Upper lobe of left lung (tissue), 6 donors: ENCODE measurements around the gene SETD5. TPM values are rescaled to one million over a fixed set of nuclear protein-coding genes. Genes with fewer than 3 reads are reported as not detected.

Experiments
- ATAC-seq, 2 donors: fragments of 200-7000 bp; cut with Tn5 transposase; one replicate each; pipeline ENCODE4 v1.9.1; 2022; ENCODE audit warnings: mild to moderate bottlenecking in 2 of 2, moderate library complexity in 2 of 2; ENCODE audit not compliant: low FRiP score in 2 of 2
- DNase-seq, 2 donors: peaks; one replicate each; pipeline ENCODE4 v3.0.0-alpha.2; 2019 to 2020
- H3K27ac ChIP-seq, 4 donors: fragments of 200-600 bp; sonication (generic); one replicate each; pipeline ENCODE4 v1.5.1; 2016 to 2019
- H3K27me3 ChIP-seq, 4 donors: fragments of 200-600 bp; sonication (generic); one replicate each; pipeline ENCODE4 v1.5.1; 2017 to 2019
- H3K36me3 ChIP-seq, 4 donors: fragments of 200-600 bp; sonication (generic); one replicate each; pipeline ENCODE4 v1.5.1; 2016 to 2019
- H3K4me1 ChIP-seq, 4 donors: fragments of 200-600 bp; sonication (generic); one replicate each; pipeline ENCODE4 v1.5.1; 2018 to 2019
- H3K4me3 ChIP-seq, 4 donors: fragments of 200-600 bp; sonication (generic); one replicate each; pipeline ENCODE4 v1.5.1; 2017 to 2019; ENCODE audit warnings: mild to moderate bottlenecking in 2 of 4, moderate library complexity in 1 of 4
- H3K9me3 ChIP-seq, 4 donors: fragments of 200-600 bp; sonication (generic); one replicate each; pipeline ENCODE4 v1.5.1; 2018 to 2019
- EP300 ChIP-seq, 4 donors: sonication (generic); formaldehyde crosslinking; IDR thresholded peaks; one replicate each; pipeline ENCODE4 v1.5.1; 2017; ENCODE audit warnings: antibody characterized with exemption in 4 of 4, control low read depth in 2 of 4
- POLR2A ChIP-seq, 4 donors: fragments of 450-650 bp; IDR thresholded peaks; one replicate each; pipeline ENCODE4 v1.5.1; 2016 to 2017; ENCODE audit warnings: antibody characterized with exemption in 4 of 4, mild to moderate bottlenecking in 2 of 4
- POLR2AphosphoS5 ChIP-seq, 2 donors: sonication (generic); formaldehyde crosslinking; IDR thresholded peaks; one replicate each; pipeline ENCODE4 v1.5.1; 2017; ENCODE audit warnings: antibody characterized with exemption in 2 of 2
- WGBS, 2 donors: methylation state at CpG; one replicate each; pipeline ENCODE4 v1.1.5; 2017 to 2018; 5-methylcytosine and 5-hydroxymethylcytosine counted together
- total RNA-seq, 6 donors: library from RNA; depleted of rRNA in 4 of 6; stranded (reverse); fragments of >200 nt in 4 of 6; gene quantifications; one replicate each; pipeline versions ENCODE4 v1.1.0 to v1.2.1, GENCODE V29; 2016 to 2021
- TF ChIP-seq, protein P1 (sequence below), 6 experiments: fragments of 450-650 bp in 4 of 6; fragments of 200-600 bp in 2 of 6; sonication (generic) in 2 of 6; IDR thresholded peaks; one replicate each; pipeline ENCODE4 v1.5.1; 2016 to 2019; ENCODE audit warnings: antibody characterized with exemption in 6 of 6
- donor health status: DM: no; HTN: no; CAD: no; lungs with moderate emphysema.
- donor health status: DM: no; HTN: yes; CAD: no; lungs with severe emphysema.

SETD5 gene
- total RNA-seq, 6 donors from 2014 or later: 75.1 to 213 (median 113) TPM

DNA sequence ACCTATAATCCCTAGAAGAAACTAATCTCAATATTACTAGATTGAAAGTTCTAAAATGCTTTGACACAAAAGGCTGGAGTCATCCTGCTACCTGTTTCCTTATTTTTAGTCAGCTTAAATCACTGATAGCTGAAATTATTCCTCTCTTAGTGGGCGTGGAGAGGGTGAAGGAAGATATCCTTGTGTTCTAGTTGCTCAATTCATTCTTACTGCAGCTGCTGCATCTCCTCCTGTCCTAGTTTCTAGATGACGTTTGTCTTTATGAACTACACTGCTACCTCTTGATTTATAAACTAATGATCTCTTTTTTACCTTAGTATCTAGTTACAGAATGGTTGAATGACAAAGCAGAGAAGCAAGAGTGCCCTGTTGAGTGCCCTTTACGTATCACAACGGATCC is 50.7 kb downstream of the SETD5 start:
- H3K4me3 ChIP-seq: no peak overlapping the region

DNA sequence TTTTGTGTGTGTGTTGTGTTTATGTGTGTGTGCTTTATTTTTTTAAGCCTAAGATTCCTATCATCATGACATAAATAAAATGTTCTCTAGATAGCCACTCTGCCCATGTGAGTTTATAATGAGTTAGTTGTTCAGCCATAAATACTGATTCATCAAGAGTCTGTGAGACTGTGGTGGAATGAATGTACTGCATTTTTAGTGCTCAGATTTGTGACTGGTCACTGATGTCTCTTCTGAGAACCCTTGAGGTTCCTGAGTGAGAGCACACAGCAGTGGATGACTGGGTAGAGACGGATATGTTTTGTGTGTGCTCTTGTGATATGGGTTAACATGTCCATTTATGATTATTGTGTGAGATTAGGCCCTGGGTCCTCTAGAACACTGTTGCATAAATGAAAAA is 51.2 kb downstream of the SETD5 start:
- ATAC-seq: no peak
- Histone ChIP-seq H3K27ac (no peak overlapping the region), H3K27me3 (no peaks in the 10 kb centered on the region), H3K4me3 (no peak overlapping the region), H3K36me3 (peaks cover 55 to 100% (median 71%) of the 10 kb centered on the region in 4 donors), H3K4me1 (peaks cover 0 to 5% (median 2%) of the 10 kb centered on the region in 4 donors), H3K9me3 (no peaks in the 10 kb centered on the region)
- DNase-seq: no peak
- TF ChIP-seq, protein P1, sequence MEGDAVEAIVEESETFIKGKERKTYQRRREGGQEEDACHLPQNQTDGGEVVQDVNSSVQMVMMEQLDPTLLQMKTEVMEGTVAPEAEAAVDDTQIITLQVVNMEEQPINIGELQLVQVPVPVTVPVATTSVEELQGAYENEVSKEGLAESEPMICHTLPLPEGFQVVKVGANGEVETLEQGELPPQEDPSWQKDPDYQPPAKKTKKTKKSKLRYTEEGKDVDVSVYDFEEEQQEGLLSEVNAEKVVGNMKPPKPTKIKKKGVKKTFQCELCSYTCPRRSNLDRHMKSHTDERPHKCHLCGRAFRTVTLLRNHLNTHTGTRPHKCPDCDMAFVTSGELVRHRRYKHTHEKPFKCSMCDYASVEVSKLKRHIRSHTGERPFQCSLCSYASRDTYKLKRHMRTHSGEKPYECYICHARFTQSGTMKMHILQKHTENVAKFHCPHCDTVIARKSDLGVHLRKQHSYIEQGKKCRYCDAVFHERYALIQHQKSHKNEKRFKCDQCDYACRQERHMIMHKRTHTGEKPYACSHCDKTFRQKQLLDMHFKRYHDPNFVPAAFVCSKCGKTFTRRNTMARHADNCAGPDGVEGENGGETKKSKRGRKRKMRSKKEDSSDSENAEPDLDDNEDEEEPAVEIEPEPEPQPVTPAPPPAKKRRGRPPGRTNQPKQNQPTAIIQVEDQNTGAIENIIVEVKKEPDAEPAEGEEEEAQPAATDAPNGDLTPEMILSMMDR (IDR thresholded peaks at IDR 0.05): no peak
- TF ChIP-seq POLR2AphosphoS5 (IDR thresholded peaks at IDR 0.05) (no peak), EP300 (IDR thresholded peaks at IDR 0.05) (no peak), POLR2A (IDR thresholded peaks at IDR 0.05) (no peak)
- WGBS, 2 donors: 85 to 100% methylated on average over 1 of the region's 1 CpG

More for the DNA sequence above, 50.7 kb downstream of the SETD5 start:
- TF ChIP-seq, protein P1 (IDR thresholded peaks at IDR 0.05): no peak
- TF ChIP-seq EP300 (IDR thresholded peaks at IDR 0.05) (no peak), POLR2A (IDR thresholded peaks at IDR 0.05) (no peak), POLR2AphosphoS5 (IDR thresholded peaks at IDR 0.05) (no peak)
- Histone ChIP-seq H3K36me3 (peaks cover 56 to 100% (median 73%) of the 10 kb centered on the region in 4 donors), H3K27ac (no peak overlapping the region), H3K4me1 (peaks cover 0 to 5% (median 2%) of the 10 kb centered on the region in 4 donors), H3K9me3 (no peaks in the 10 kb centered on the region), H3K27me3 (no peaks in the 10 kb centered on the region)
- WGBS, 2 donors: 90% methylated on average over 4 of the region's 4 CpGs
- DNase-seq (no peak), ATAC-seq (no peak)

DNA sequence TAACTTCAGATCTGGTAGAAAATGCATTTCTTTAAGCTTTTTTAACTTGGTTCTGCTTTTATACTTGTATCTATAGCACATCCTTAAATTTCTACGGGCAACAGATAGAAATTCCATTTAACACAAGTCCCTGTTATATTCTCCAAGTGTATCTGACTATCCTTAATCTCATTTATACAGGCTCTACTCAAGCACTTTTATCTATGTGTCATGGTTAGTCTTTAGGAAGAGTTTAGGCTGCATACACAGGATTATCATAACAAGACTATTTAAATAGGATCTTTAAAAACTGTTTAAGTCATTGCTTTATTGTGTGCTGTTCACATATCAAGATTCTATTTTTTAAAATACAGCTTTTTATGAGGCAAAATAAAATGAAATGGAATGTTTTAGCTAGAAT is 52.7 kb downstream of the SETD5 start:
- WGBS, 2 donors: 84 to 97% methylated on average over 1 of the region's 1 CpG
- TF ChIP-seq POLR2AphosphoS5 (IDR thresholded peaks at IDR 0.05) (no peak), EP300 (IDR thresholded peaks at IDR 0.05) (no peak), POLR2A (IDR thresholded peaks at IDR 0.05) (no peak)
- TF ChIP-seq, protein P1 (IDR thresholded peaks at IDR 0.05): no peak
- no peak overlapping the region for H3K4me3 ChIP-seq

DNA sequence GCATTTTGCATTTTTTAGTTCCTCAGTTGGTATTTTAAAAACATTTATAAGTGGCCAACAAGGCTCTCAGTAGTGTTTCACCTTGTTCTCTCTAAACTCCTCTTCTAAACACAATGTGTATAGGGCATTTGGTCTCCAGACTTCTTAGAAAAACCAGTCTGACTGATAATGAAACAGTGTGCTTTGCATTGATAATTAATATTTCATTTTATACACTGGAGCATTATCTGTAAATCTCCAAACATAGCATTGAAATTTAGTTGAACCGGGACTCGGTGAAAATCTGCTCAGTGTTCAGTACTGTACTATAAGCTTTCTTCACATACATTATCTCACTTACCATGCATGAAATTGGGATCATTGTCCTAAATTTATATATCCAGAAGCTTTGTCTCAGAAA is 53.6 kb downstream of the SETD5 start:
- no peaks in the 10 kb centered on the region for H3K27me3 ChIP-seq
- H3K27ac ChIP-seq: no peak overlapping the region
- no peaks in the 10 kb centered on the region for H3K9me3 ChIP-seq
- WGBS, 2 donors: 96 to 100% methylated on average over 2 of the region's 2 CpGs
- DNase-seq (no peak), ATAC-seq (no peak)
- peaks cover 0 to 5% (median 2%) of the 10 kb centered on the region in 4 donors for H3K4me1 ChIP-seq
- H3K4me3 ChIP-seq: no peak overlapping the region
- peaks cover 57 to 100% (median 69%) of the 10 kb centered on the region in 4 donors for H3K36me3 ChIP-seq
- no peak for TF ChIP-seq EP300 (IDR thresholded peaks at IDR 0.05)
- no peak for TF ChIP-seq POLR2A (IDR thresholded peaks at IDR 0.05)
- TF ChIP-seq POLR2AphosphoS5 (IDR thresholded peaks at IDR 0.05): no peak
- TF ChIP-seq, protein P1 (IDR thresholded peaks at IDR 0.05): no peak

More for the DNA sequence above, 52.7 kb downstream of the SETD5 start:
- H3K27me3 ChIP-seq: no peaks in the 10 kb centered on the region
- DNase-seq: no peak
- no peak for ATAC-seq
- H3K36me3 ChIP-seq: peaks cover 54 to 100% (median 69%) of the 10 kb centered on the region in 4 donors
- H3K9me3 ChIP-seq: no peaks in the 10 kb centered on the region
- no peak overlapping the region for H3K27ac ChIP-seq
- H3K4me1 ChIP-seq: peaks cover 0 to 5% (median 2%) of the 10 kb centered on the region in 4 donors

DNA sequence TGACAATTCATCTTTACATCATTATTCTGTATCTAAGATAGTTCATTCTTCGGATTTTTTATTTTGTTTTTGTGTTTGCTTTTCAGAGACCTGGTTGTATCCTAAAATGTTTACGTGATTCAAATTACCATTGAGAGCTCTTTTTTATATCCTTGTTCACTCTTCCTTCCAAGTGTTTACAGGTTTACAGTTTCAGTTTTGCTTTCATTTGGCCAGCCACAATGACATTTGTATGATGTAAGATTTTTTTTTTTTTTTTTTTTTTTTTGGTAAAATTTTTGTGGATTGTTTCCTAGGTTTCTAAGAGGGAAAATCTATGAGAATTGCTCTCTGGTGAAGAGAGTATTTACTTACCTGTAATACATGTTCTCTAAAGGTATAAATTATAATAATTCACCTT is 55.0 kb downstream of the SETD5 start:
- H3K27ac ChIP-seq: peak overlapping the region in 1 of 4 donors; percentile 19
- ATAC-seq: no peak
- TF ChIP-seq, protein P1 (IDR thresholded peaks at IDR 0.05): no peak
- WGBS, 2 donors: 54 to 77% methylated on average over 2 of the region's 2 CpGs
- H3K9me3 ChIP-seq: no peaks in the 10 kb centered on the region
- DNase-seq: no peak
- no peaks in the 10 kb centered on the region for H3K27me3 ChIP-seq
- H3K36me3 ChIP-seq: peaks cover 50 to 100% (median 63%) of the 10 kb centered on the region in 4 donors
- peaks cover 0 to 5% (median 2%) of the 10 kb centered on the region in 4 donors for H3K4me1 ChIP-seq
- H3K4me3 ChIP-seq: no peak overlapping the region
